HepG2 (cell line): ENCODE results near the gene PSMD9. TPM values are rescaled to one million over a fixed set of nuclear protein-coding genes. Genes with fewer than 3 reads are reported as not detected.

Source experiments
- ATAC-seq: fragments of 200-7000 bp; cut with Tn5 transposase; 3 replicates; pipeline ENCODE4 v1.9.1; 2020; ENCODE audit warnings: mild to moderate bottlenecking, moderate library complexity
- BruUV-seq: library from RNA; stranded (reverse); fragments of 400-500 nt; replicated peaks from 2 replicates; lab custom pipeline; 2021; lab: Mats Ljungman, UMichigan
- CTCF ChIA-PET: fragments of 300-600 bp; formaldehyde crosslinking; extraction: SDS; loops from one replicate; lab custom pipeline; 2021; ENCODE audit warnings: low total read pairs, inconsistent platforms, low intra/inter-chr PET ratio; lab: Yijun Ruan, JAX
- POLR2A ChIA-PET: fragments of 350-600 bp; sonication (Branson Sonifier 250); formaldehyde crosslinking; loops from one replicate; lab custom pipeline; 2020; ENCODE audit warnings: antibody characterized with exemption, inconsistent platforms; lab: Yijun Ruan, JAX
- DNase-seq: peaks from one replicate; pipeline ENCODE4 v3.0.0-alpha.2; 2015; ENCODE audit warnings: low spot score
- FAIRE-seq: peaks from 3 replicates; lab custom pipeline; 2011; peaks lifted over from hg19 to GRCh38; lab: Jason Lieb, UNC
- H2AFZ ChIP-seq: one replicate; pipeline ENCODE4 v1.6.1; 2011; ENCODE audit warnings: low read length, inconsistent platforms
- H3K27ac ChIP-seq: fragments of 300-600 bp; 3 replicates; pipeline ENCODE4 v1.8.0; 2011; ENCODE audit warnings: mixed run types, mild to moderate bottlenecking, mixed read lengths, low read length, inconsistent platforms; ENCODE audit not compliant: insufficient read depth; ENCODE audit errors: extremely low read length
- H3K27me3 ChIP-seq, 2 experiments: fragments of 200-600 bp in 1 of 2; 2 replicates in 1 of 2; 3 replicates in 1 of 2; pipeline versions ENCODE4 v1.6.0 to v1.8.0; 2011; ENCODE audit warnings: low read length in 2 of 2, mild to moderate bottlenecking in 2 of 2, moderate library complexity in 2 of 2, inconsistent platforms in 1 of 2; ENCODE audit not compliant: insufficient read depth in 2 of 2, control insufficient read depth in 1 of 2
- H3K36me3 ChIP-seq, 2 experiments: fragments of 200-600 bp in 1 of 2; replicated peaks in 1 of 2; 2 replicates in 1 of 2; 3 replicates in 1 of 2; pipeline versions ENCODE4 v1.5.1 to v1.8.0; 2011; ENCODE audit warnings: low read length in 2 of 2, inconsistent platforms in 1 of 2; ENCODE audit not compliant: insufficient read depth in 2 of 2, control insufficient read depth in 1 of 2
- H3K4me1 ChIP-seq: 2 replicates; pipeline ENCODE4 v1.5.1; 2012; ENCODE audit warnings: low read length, inconsistent platforms; ENCODE audit not compliant: insufficient read depth
- H3K4me2 ChIP-seq: 2 replicates; pipeline ENCODE4 v1.6.0; 2011; ENCODE audit warnings: low read depth, low read length, inconsistent platforms
- H3K4me3 ChIP-seq, 3 experiments: fragments of 200-600 bp in 1 of 3; sonication (generic), shearing (Covaris generic) in 1 of 3; replicated peaks in 1 of 3; 2 replicates each; pipeline ENCODE4 v1.5.1; 2011 to 2016; ENCODE audit warnings: low read length in 3 of 3, inconsistent platforms in 2 of 3, low read depth in 2 of 3, mild to moderate bottlenecking in 2 of 3, control low read depth in 1 of 3, mixed read lengths in 1 of 3; ENCODE audit not compliant: insufficient read depth in 1 of 3
- H3K79me2 ChIP-seq: one replicate; pipeline ENCODE4 v1.6.1; 2011; ENCODE audit warnings: low read length, inconsistent platforms; ENCODE audit not compliant: insufficient read depth
- H3K9ac ChIP-seq: 2 replicates; pipeline ENCODE4 v1.6.0; 2011; ENCODE audit warnings: mild to moderate bottlenecking, low read depth, low read length, inconsistent platforms; ENCODE audit not compliant: insufficient read depth
- H3K9me3 ChIP-seq: 2 replicates; pipeline ENCODE4 v1.5.1; 2012; ENCODE audit warnings: mild to moderate bottlenecking, low read length
- H4K20me1 ChIP-seq: 2 replicates; pipeline ENCODE4 v1.6.0; 2011; ENCODE audit warnings: inconsistent platforms, mild to moderate bottlenecking, low read length, moderate library complexity; ENCODE audit not compliant: insufficient read depth
- FOSL2 ChIP-seq: sonication (generic); formaldehyde crosslinking; IDR thresholded peaks from 2 replicates; pipeline ENCODE4 v1.4.0; 2020; ENCODE audit warnings: missing genetic modification reagents
- NFKBIZ ChIP-seq: IDR thresholded peaks from 2 replicates; pipeline ENCODE4 v1.6.1; 2018; ENCODE audit warnings: missing genetic modification reagents, missing compliant biosample characterization
- SIX4 ChIP-seq: sonication (generic); formaldehyde crosslinking; IDR thresholded peaks from 2 replicates; pipeline ENCODE4 v1.4.0; 2020; ENCODE audit warnings: missing genetic modification reagents
- YY1 ChIP-seq: IDR thresholded peaks from 2 replicates; pipeline ENCODE4 v1.6.1; 2011; ENCODE audit warnings: low read length, low read depth, moderate library complexity, mild to moderate bottlenecking; ENCODE audit not compliant: insufficient read depth, insufficient replicate concordance
- ZBTB39 ChIP-seq: sonication (generic); formaldehyde crosslinking; IDR thresholded peaks from 2 replicates; pipeline ENCODE4 v1.5.0; 2020; ENCODE audit warnings: missing genetic modification reagents
- ZMYM2 ChIP-seq: sonication (generic); formaldehyde crosslinking; IDR thresholded peaks from 2 replicates; pipeline ENCODE4 v1.8.0; 2022; ENCODE audit warnings: mild to moderate bottlenecking, missing genetic modification reagents
- ZMYM3 ChIP-seq: sonication (generic); formaldehyde crosslinking; IDR thresholded peaks from 2 replicates; pipeline ENCODE4 v1.5.1; 2020; ENCODE audit warnings: mild to moderate bottlenecking, missing genetic modification reagents
- ZNF24 ChIP-seq: fragments of 450-650 bp; IDR thresholded peaks from 2 replicates; pipeline ENCODE4 v1.6.1; 2017; ENCODE audit warnings: antibody characterized with exemption, mild to moderate bottlenecking
- ZNF275 ChIP-seq: sonication (generic); formaldehyde crosslinking; IDR thresholded peaks from 2 replicates; pipeline ENCODE4 v1.8.0; 2022; ENCODE audit warnings: missing genetic modification reagents, mild to moderate bottlenecking, inconsistent platforms, borderline replicate concordance
- ZNF362 ChIP-seq: sonication (generic); formaldehyde crosslinking; IDR thresholded peaks from 2 replicates; pipeline ENCODE4 v1.4.0; 2020; ENCODE audit warnings: missing genetic modification reagents, mild to moderate bottlenecking, borderline replicate concordance
- ZNF674 ChIP-seq: sonication (generic); formaldehyde crosslinking; IDR thresholded peaks from 2 replicates; pipeline ENCODE4 v1.5.0; 2020; ENCODE audit warnings: low read depth, mild to moderate bottlenecking, missing genetic modification reagents
- ZNF761 ChIP-seq: sonication (generic); formaldehyde crosslinking; conservative IDR thresholded peaks from 2 replicates; pipeline ENCODE4 v1.4.0; 2020; ENCODE audit warnings: mild to moderate bottlenecking, missing genetic modification reagents
- ZNF83 ChIP-seq: sonication (generic); formaldehyde crosslinking; IDR thresholded peaks from 2 replicates; pipeline ENCODE4 v1.4.0; 2020; ENCODE audit warnings: missing genetic modification reagents, mild to moderate bottlenecking, borderline replicate concordance
- ZNF850 ChIP-seq: sonication (generic); formaldehyde crosslinking; conservative IDR thresholded peaks from 2 replicates; pipeline ENCODE4 v1.9.0; 2021; ENCODE audit warnings: mild to moderate bottlenecking, missing genetic modification reagents
- WGBS: methylation state at CpG from one replicate; pipeline ENCODE4 v1.1.6; 2017; ENCODE audit warnings: low lambda C conversion rate; 5-methylcytosine and 5-hydroxymethylcytosine counted together
- in situ Hi-C: cut with HindIII; loops from 2 replicates; pipeline ENCODE4 v1.10.0; 2017; ENCODE audit warnings: low pct_unique_long_range_greater_than_20kb; ENCODE audit not compliant: extremely low pct_ligation_motif_present
- intact Hi-C: fragments of 100-400 bp; cut with micrococcal nuclease; formaldehyde crosslinking; loops from one replicate; pipeline ENCODE4 v1.10.0; 2022; ENCODE audit not compliant: unreplicated experiment
- polyA plus RNA-seq, 8 experiments: library from polyadenylated mRNA; depleted of rRNA in 3 of 8; stranded (reverse) in 7 of 8; unstranded in 1 of 8; fragments of >200 nt; fragmentation: Illumina TruSeq in 4 of 8; extraction: Trizol in 4 of 8; gene quantifications; 2 replicates each; pipeline versions ENCODE4 v1.2.1 to v1.2.3, GENCODE V29; 2011 to 2016; ENCODE audit warnings: low read depth in 4 of 8, missing spikeins in 1 of 8, mixed read lengths in 1 of 8; ENCODE audit not compliant: insufficient read depth in 1 of 8
- total RNA-seq, 5 experiments: library from RNA; depleted of rRNA; stranded (reverse); fragments of >200 nt; fragmentation: Illumina TruSeq; extraction: Trizol; gene quantifications; 2 replicates each; pipeline ENCODE4 v1.2.3, GENCODE V29; 2016; ENCODE audit warnings: low read depth in 1 of 5

PSMD9 gene
- total and polyA plus RNA-seq, 2 of the 13 experiments (the other 11 are each of a cell fraction or from before 2014, with no cell fraction given): 41.4 to 61.1 TPM

GRCh38 chr12:121861636-121862254 lies 26.8 kb upstream of the PSMD9 start (continued):
- peak; percentile 41 for TF ChIP-seq YY1
- TF ChIP-seq ZNF24: no peak
- TF ChIP-seq ZMYM2: no peak
- no peak for TF ChIP-seq ZNF850 (CRISPR knock-in tag)
- no peak for TF ChIP-seq FOSL2 (CRISPR knock-in tag)
- TF ChIP-seq ZBTB39 (CRISPR knock-in tag): no peak
- no peak for TF ChIP-seq ZNF674 (CRISPR knock-in tag)
- TF ChIP-seq ZNF362 (CRISPR knock-in tag): peak; percentile 49; the same call in 1 of the 2 replicates
- TF ChIP-seq ZMYM3: 0 out of 2 replicates have a peak, but pooled peaks have one; percentile 26
- peak; percentile 62; the same call in 1 of the 2 replicates for TF ChIP-seq SIX4 (CRISPR knock-in tag)
- TF ChIP-seq, all 625 proteins: peak for 13

- no peak overlapping the region for H3K9ac ChIP-seq
- ATAC-seq: no peak
- no TSS peak for BruUV-seq
- POLR2A ChIA-PET: interaction anchor here (0.9 kb wide), 1 partner anchor 10 kb away, joined by 3 read pairs; no protein-coding TSS in a partner anchor
- no peaks in the 10 kb centered on the region for H3K79me2 ChIP-seq
- H3K27ac ChIP-seq: no peak overlapping the region
- CTCF ChIA-PET: no interaction called here
- WGBS: 91% methylated on average over 4 of the region's 4 CpGs
- H3K4me3 ChIP-seq: no peak overlapping the region
- no peak overlapping the region for H3K4me2 ChIP-seq
- H3K27me3 ChIP-seq: no peaks in the 10 kb centered on the region
- DNase-seq: no peak
- H4K20me1 ChIP-seq: no peaks in the 10 kb centered on the region
- H3K36me3 ChIP-seq: no peaks in the 10 kb centered on the region
- FAIRE-seq: no peak
- no peaks in the 10 kb centered on the region for H3K9me3 ChIP-seq
- intact Hi-C loops (no loop called here), in situ Hi-C loops (no loop called here)
- H2AFZ ChIP-seq: no peak overlapping the region
- peaks cover 24% of the 10 kb centered on the region for H3K4me1 ChIP-seq
- no peak for TF ChIP-seq ZNF850 (CRISPR knock-in tag)
- TF ChIP-seq ZNF83: no peak
- TF ChIP-seq NFKBIZ (CRISPR knock-in tag): no peak
- no peak for TF ChIP-seq ZNF761
- TF ChIP-seq ZNF275 (CRISPR knock-in tag): no peak
Observed at GRCh38 chr12:121866331-121866730, 22.3 kb upstream of the PSMD9 start.
